ENCODE results near the gene SSBP3. TPM values are rescaled to one million over a fixed set of nuclear protein-coding genes. Genes with fewer than 3 reads are reported as not detected.
A peak's percentile ranks its signal among the peaks of the same experiment; 100 is the strongest.
"Not testable (repeated sequence)": the region's sequence is repeated elsewhere in the genome, so short reads cannot be mapped to it uniquely, and the experiment has no call there.

Gene SSBP3
- total and polyA plus RNA-seq, 9 of the 15 experiments (the other 6 are each of a cell fraction or from before 2014, with no cell fraction given), result 8.7 to 108 (median 33.8) TPM

- TF ChIP-seq ZBTB8A (IDR thresholded peaks at IDR 0.05; ENCODE audit: partially characterized antibody) (no peak), TBL1XR1 (IDR thresholded peaks at IDR 0.05; ENCODE audit: low read length in 2 of 2) (no peak), CXXC5 (CRISPR knock-in tag; IDR thresholded peaks at IDR 0.05) (no peak)
Observed at GRCh38 chr1:54347955-54348699, 58.1 kb downstream of the SSBP3 start (continued).

GRCh38 chr1:54347261-54347954, 58.8 kb downstream of the SSBP3 start:
- intact Hi-C loops (cut with micrococcal nuclease) (no loop called here), in situ Hi-C loops (cut with MboI) (no loop called here)
- H3K4me1 ChIP-seq (replicated peaks in 1 of 2; ENCODE audit: control insufficient read depth in 2 of 2, insufficient read depth in 2 of 2, low read length in 2 of 2), result no peaks in the 10 kb centered on the region; a peak in 2 of 5 replicates
- ChIA-PET CTCF (ENCODE audit: low intra/inter-chr PET ratio) (no interaction called here), POLR2A (no interaction called here)
- H3K9me3 ChIP-seq (replicated peaks; ENCODE audit: control insufficient read depth, insufficient read depth, low read depth, low read length), result no peaks in the 10 kb centered on the region
- ATAC-seq (no peak), DNase-seq (ENCODE audit: extremely low read depth in 1 of 4, low spot score in 3 of 4) (no peak), FAIRE-seq (no peak)
- H3K27ac ChIP-seq (ENCODE audit: extremely low read depth, low read depth, low read length), result no peak overlapping the region
- H4K20me1 ChIP-seq (replicated peaks; ENCODE audit: control insufficient read depth, insufficient read depth, low read length), result peaks cover 29% of the 10 kb centered on the region; the same call in 1 of the 2 replicates
- peaks cover 78% of the 10 kb centered on the region for H3K79me2 ChIP-seq (ENCODE audit: control insufficient read depth, insufficient read depth, low read length)
- no peaks in the 10 kb centered on the region for H3K9me1 ChIP-seq (ENCODE audit: control insufficient read depth, insufficient read depth, low read length)
- H3K4me2 ChIP-seq (ENCODE audit: insufficient read depth, low read length), result no peak overlapping the region
- H3K9ac ChIP-seq (ENCODE audit: insufficient read depth in 1 of 2, low read depth in 2 of 2, low read length in 2 of 2), result no peak overlapping the region
- 89% methylated on average over 6 of the region's 6 CpGs for WGBS (ENCODE audit: insufficient coverage, low coverage, missing lambda C conversion rate)
- H2AFZ ChIP-seq (ENCODE audit: low read depth, low read length), result no peak overlapping the region
- TF ChIP-seq MEIS2 (IDR thresholded peaks at IDR 0.05; ENCODE audit: partially characterized antibody) (no peak), ZBTB43 (CRISPR knock-in tag; IDR thresholded peaks at IDR 0.05) (no peak), TEAD4 (IDR thresholded peaks at IDR 0.05; ENCODE audit: low read length) (no peak), TEAD4 (CRISPR knock-in tag; IDR thresholded peaks at IDR 0.05; ENCODE audit: borderline replicate concordance) (no peak), ZNF121 (CRISPR knock-in tag; conservative IDR thresholded peaks at IDR 0.05) (peak; percentile 79)
- no peaks in the 10 kb centered on the region for H3K27me3 ChIP-seq (ENCODE audit: control insufficient read depth in 2 of 2, insufficient read depth in 2 of 2, low read length in 2 of 2)
- H3K4me3 ChIP-seq, result no peak overlapping the region
- peaks cover 23% of the 10 kb centered on the region; the same call in 2 of the 3 replicates for H3K36me3 ChIP-seq (ENCODE audit: control insufficient read depth, insufficient read depth, low read length)
- no TSS peak for BruUV-seq (replicated peaks)

GRCh38 chr1:54345548-54345947, 60.6 kb downstream of the SSBP3 start:
- peaks cover 29% of the 10 kb centered on the region; the same call in 1 of the 2 replicates for H4K20me1 ChIP-seq (replicated peaks; ENCODE audit: control insufficient read depth, insufficient read depth, low read length)
- DNase-seq (ENCODE audit: extremely low read depth in 1 of 4, low spot score in 3 of 4); H3K27ac ChIP-seq (ENCODE audit: extremely low read depth, low read depth, low read length); intact Hi-C loops (cut with micrococcal nuclease); ATAC-seq; H3K9me1 ChIP-seq (ENCODE audit: control insufficient read depth, insufficient read depth, low read length); H3K4me1 ChIP-seq (replicated peaks in 1 of 2; ENCODE audit: control insufficient read depth in 2 of 2, insufficient read depth in 2 of 2, low read length in 2 of 2); H3K4me3 ChIP-seq; FAIRE-seq; BruUV-seq (replicated peaks); in situ Hi-C loops (cut with MboI); H2AFZ ChIP-seq (ENCODE audit: low read depth, low read length); H3K27me3 ChIP-seq (ENCODE audit: control insufficient read depth in 2 of 2, insufficient read depth in 2 of 2, low read length in 2 of 2); CTCF ChIA-PET (ENCODE audit: low intra/inter-chr PET ratio); H3K9me3 ChIP-seq (replicated peaks; ENCODE audit: control insufficient read depth, insufficient read depth, low read depth, low read length); H3K4me2 ChIP-seq (ENCODE audit: insufficient read depth, low read length); H3K9ac ChIP-seq (ENCODE audit: insufficient read depth in 1 of 2, low read depth in 2 of 2, low read length in 2 of 2): not testable (repeated sequence)
- peaks cover 67% of the 10 kb centered on the region for H3K79me2 ChIP-seq (ENCODE audit: control insufficient read depth, insufficient read depth, low read length)
- POLR2A ChIA-PET, result interaction anchor here (1.8 kb wide), 1 partner anchor 13 kb away, joined by 4 read pairs; no protein-coding TSS in a partner anchor
- peaks cover 23% of the 10 kb centered on the region; the same call in 2 of the 3 replicates for H3K36me3 ChIP-seq (ENCODE audit: control insufficient read depth, insufficient read depth, low read length)
- WGBS (ENCODE audit: insufficient coverage, low coverage, missing lambda C conversion rate), result 94% methylated on average over 12 of the region's 13 CpGs
